DND-41 (cell line): ENCODE results near the gene PHRF1.

ENCODE experiments used
- CTCF ChIP-seq: IDR thresholded peaks from 2 replicates; pipeline ENCODE4 v1.5.1; 2012; ENCODE audit warnings: borderline replicate concordance, low read length, moderate library complexity, mild to moderate bottlenecking; ENCODE audit not compliant: poor library complexity, severe bottlenecking; ENCODE audit errors: extremely low read depth
- EZH2 ChIP-seq: IDR thresholded peaks from 3 replicates; pipeline ENCODE4 v1.6.1; 2012; ENCODE audit warnings: borderline replicate concordance, low read depth, mild to moderate bottlenecking, moderate library complexity, low read length, inconsistent platforms; ENCODE audit not compliant: severe bottlenecking

- TF ChIP-seq CTCF (peak; percentile 75), EZH2 (no peak)
Measured at GRCh38 chr11:554428-555226, 21.6 kb upstream of the PHRF1 start.
